ENCODE results near the gene C14orf39.
"Not testable (repeated sequence)": the region's sequence is repeated elsewhere in the genome, so short reads cannot be mapped to it uniquely, and the experiment has no call there.

C14orf39 gene

DNA sequence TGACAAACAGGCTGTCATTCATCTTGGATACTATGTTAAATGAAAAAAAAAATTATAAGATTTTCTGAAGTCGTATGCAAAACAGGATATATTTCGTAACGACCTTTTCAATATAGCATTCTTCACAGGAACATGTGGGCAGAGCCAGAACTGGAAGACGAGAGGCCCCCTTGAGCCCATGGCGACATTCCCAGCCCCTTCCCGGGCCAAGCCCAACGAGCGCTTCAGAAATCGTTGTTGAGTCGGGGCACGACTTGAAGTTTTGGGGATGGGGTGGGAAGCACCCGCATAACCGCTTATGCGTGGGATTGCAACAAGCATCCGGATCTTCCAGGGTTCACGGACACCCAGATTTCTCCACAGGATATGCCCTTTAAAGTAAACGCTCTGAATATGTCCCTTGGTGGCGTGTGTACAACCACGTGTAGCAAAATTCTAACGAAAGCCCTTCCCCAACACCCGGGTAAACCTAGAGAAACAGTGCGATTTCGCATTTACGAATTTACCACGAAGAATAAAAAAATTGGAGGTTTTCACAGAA is 736 bp downstream of the C14orf39 start:
- TF ChIP-seq, protein P1, sequence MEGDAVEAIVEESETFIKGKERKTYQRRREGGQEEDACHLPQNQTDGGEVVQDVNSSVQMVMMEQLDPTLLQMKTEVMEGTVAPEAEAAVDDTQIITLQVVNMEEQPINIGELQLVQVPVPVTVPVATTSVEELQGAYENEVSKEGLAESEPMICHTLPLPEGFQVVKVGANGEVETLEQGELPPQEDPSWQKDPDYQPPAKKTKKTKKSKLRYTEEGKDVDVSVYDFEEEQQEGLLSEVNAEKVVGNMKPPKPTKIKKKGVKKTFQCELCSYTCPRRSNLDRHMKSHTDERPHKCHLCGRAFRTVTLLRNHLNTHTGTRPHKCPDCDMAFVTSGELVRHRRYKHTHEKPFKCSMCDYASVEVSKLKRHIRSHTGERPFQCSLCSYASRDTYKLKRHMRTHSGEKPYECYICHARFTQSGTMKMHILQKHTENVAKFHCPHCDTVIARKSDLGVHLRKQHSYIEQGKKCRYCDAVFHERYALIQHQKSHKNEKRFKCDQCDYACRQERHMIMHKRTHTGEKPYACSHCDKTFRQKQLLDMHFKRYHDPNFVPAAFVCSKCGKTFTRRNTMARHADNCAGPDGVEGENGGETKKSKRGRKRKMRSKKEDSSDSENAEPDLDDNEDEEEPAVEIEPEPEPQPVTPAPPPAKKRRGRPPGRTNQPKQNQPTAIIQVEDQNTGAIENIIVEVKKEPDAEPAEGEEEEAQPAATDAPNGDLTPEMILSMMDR (conservative IDR thresholded peaks at IDR 0.05; ENCODE audit: low read depth, low read length) = no peak
- Histone ChIP-seq H4K20me1 (ENCODE audit: insufficient read depth) (no peaks in the 10 kb centered on the region), H3K4me2 (no peak overlapping the region), H3K79me2 (ENCODE audit: insufficient read depth, low read depth) (no peaks in the 10 kb centered on the region), H3K4me3 (IDR thresholded peaks at IDR 0.05; ENCODE audit: insufficient read depth, low read depth, low read length) (no peak overlapping the region), H2AFZ (ENCODE audit: low read depth) (no peak overlapping the region), H3K27me3 (ENCODE audit: insufficient read depth, low read depth) (no peaks in the 10 kb centered on the region), H3K4me1 (ENCODE audit: low read depth, poor library complexity, severe bottlenecking) (no peaks in the 10 kb centered on the region), H3K27ac (no peak overlapping the region), H3K9ac (no peak overlapping the region), H3K36me3 (ENCODE audit: insufficient read depth) (no peaks in the 10 kb centered on the region)

DNA sequence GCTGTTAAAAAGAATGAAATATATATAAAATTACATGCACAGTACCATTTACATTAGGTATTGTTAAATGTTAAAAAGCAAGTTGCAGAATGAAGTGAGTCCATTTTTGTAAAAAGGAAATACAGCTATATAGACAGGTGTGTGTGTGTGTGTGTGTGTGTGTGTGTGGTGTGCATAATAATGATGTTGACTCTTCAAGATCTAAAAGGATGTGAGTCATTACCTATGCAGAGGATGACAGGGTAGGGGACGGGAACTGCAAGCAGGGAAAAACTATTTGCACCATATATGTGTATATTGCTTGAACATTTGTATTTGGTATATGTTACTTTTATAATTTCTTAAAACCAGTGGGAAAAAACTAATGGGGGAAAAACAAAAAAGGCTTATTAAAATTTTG is 3.1 kb downstream of the C14orf39 start:
- H3K4me2 ChIP-seq = no peak overlapping the region
- no peaks in the 10 kb centered on the region for H3K79me2 ChIP-seq (ENCODE audit: insufficient read depth, low read depth)
- TF ChIP-seq, protein P1 (conservative IDR thresholded peaks at IDR 0.05; ENCODE audit: low read depth, low read length) = no peak
- no peaks in the 10 kb centered on the region for H4K20me1 ChIP-seq (ENCODE audit: insufficient read depth)
- no peak overlapping the region for H3K27ac ChIP-seq
- no peaks in the 10 kb centered on the region for H3K27me3 ChIP-seq (ENCODE audit: insufficient read depth, low read depth)
- no peak overlapping the region for H2AFZ ChIP-seq (ENCODE audit: low read depth)
- no peak overlapping the region for H3K4me3 ChIP-seq (IDR thresholded peaks at IDR 0.05; ENCODE audit: insufficient read depth, low read depth, low read length)
- no peaks in the 10 kb centered on the region for H3K4me1 ChIP-seq (ENCODE audit: low read depth, poor library complexity, severe bottlenecking)
- no peaks in the 10 kb centered on the region for H3K36me3 ChIP-seq (ENCODE audit: insufficient read depth)
- H3K9ac ChIP-seq = no peak overlapping the region

DNA sequence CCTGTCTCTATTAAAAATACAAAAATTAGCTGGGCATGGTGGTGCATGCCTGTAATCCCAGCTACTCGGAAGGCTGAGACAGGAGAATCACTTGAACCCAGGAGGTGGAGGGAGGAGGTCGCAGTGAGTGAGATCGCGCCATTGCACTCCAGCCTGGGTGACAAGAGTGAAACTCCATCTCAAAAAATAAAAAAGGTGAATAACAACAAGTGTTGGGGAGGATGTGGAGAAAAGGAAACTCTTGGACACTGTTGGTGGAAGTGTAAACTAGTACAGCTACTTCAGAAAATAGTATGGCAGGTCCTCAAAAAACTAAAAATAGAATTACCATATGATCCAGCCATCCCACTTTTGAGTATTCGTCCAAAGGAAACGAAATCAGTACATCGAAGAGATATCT is 5.6 kb downstream of the C14orf39 start:
- H3K4me2 ChIP-seq; H3K27ac ChIP-seq; H4K20me1 ChIP-seq (ENCODE audit: insufficient read depth); H3K79me2 ChIP-seq (ENCODE audit: insufficient read depth, low read depth); H3K36me3 ChIP-seq (ENCODE audit: insufficient read depth); H3K27me3 ChIP-seq (ENCODE audit: insufficient read depth, low read depth); H2AFZ ChIP-seq (ENCODE audit: low read depth); H3K4me3 ChIP-seq (IDR thresholded peaks at IDR 0.05; ENCODE audit: insufficient read depth, low read depth, low read length); H3K4me1 ChIP-seq (ENCODE audit: low read depth, poor library complexity, severe bottlenecking); H3K9ac ChIP-seq: not testable (repeated sequence)

DNA sequence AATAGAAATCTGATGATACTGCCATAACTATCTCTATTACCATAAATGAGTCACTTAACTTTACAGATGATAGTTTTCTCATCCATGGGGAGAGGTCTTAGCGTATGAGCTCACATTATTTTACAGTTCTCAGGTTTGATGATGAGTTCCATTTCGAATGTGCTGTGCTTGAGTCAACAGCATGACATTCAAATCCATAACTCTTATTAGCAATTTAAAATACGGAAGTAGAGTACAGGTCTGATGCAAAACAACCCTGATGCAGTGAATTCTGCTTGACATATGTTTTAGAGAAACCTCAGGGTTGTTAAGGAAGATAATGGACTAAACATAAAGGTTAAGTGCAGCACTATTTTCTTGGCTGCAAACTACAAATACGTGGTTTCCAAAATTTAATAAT is 30.0 kb downstream of the C14orf39 start:
- Histone ChIP-seq H4K20me1 (ENCODE audit: insufficient read depth) (no peaks in the 10 kb centered on the region), H3K79me2 (ENCODE audit: insufficient read depth, low read depth) (no peaks in the 10 kb centered on the region), H3K4me1 (ENCODE audit: low read depth, poor library complexity, severe bottlenecking) (no peaks in the 10 kb centered on the region), H3K4me2 (no peak overlapping the region), H2AFZ (ENCODE audit: low read depth) (no peak overlapping the region), H3K4me3 (IDR thresholded peaks at IDR 0.05; ENCODE audit: insufficient read depth, low read depth, low read length) (no peak overlapping the region), H3K27ac (no peak overlapping the region), H3K9ac (no peak overlapping the region), H3K27me3 (ENCODE audit: insufficient read depth, low read depth) (no peaks in the 10 kb centered on the region), H3K36me3 (ENCODE audit: insufficient read depth) (no peaks in the 10 kb centered on the region)
- TF ChIP-seq, protein P1 (conservative IDR thresholded peaks at IDR 0.05; ENCODE audit: low read depth, low read length) = no peak

DNA sequence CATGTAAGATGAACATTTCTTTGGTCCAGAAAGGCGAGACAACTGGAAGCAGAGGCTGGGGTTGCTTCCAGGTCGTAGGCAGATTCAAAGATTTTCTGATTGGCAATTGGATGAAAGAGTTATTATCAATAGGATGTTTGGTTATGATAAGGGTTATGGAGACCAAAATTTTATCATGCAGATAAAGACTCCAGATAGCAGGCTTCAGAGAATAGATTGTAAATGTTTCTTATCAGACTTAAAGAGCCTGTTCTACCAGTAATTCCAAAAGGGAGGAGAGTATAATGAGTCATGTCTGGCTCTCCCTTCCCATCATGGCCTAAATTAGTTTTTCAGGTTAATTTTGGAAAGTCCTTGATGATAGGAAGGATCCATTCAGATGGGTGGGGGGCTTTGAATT is 55.6 kb downstream of the C14orf39 start:
- no peak overlapping the region for H2AFZ ChIP-seq (ENCODE audit: low read depth)
- no peak overlapping the region for H3K27ac ChIP-seq
- no peak overlapping the region for H3K4me2 ChIP-seq
- H3K36me3 ChIP-seq (ENCODE audit: insufficient read depth) = no peaks in the 10 kb centered on the region
- H3K4me1 ChIP-seq (ENCODE audit: low read depth, poor library complexity, severe bottlenecking) = no peaks in the 10 kb centered on the region
- no peak overlapping the region for H3K4me3 ChIP-seq (IDR thresholded peaks at IDR 0.05; ENCODE audit: insufficient read depth, low read depth, low read length)
- H3K79me2 ChIP-seq (ENCODE audit: insufficient read depth, low read depth) = no peaks in the 10 kb centered on the region
- TF ChIP-seq, protein P1 (conservative IDR thresholded peaks at IDR 0.05; ENCODE audit: low read depth, low read length) = no peak
- H4K20me1 ChIP-seq (ENCODE audit: insufficient read depth) = no peaks in the 10 kb centered on the region
- no peak overlapping the region for H3K9ac ChIP-seq
- H3K27me3 ChIP-seq (ENCODE audit: insufficient read depth, low read depth) = no peaks in the 10 kb centered on the region

Data from KMS-11 (cell line).